GM19397 (cell line): ENCODE results near the gene PCP4.
"Not testable (repeated sequence)": the region's sequence is repeated elsewhere in the genome, so short reads cannot be mapped to it uniquely, and the experiment has no call there.

Source experiments
- ATAC-seq: cut with Tn5 transposase; IDR thresholded peaks from one replicate; pipeline ENCODE4 v1.9.1; 2021; ENCODE audit warnings: mild to moderate bottlenecking, moderate library complexity; ENCODE audit not compliant: unreplicated experiment

PCP4 gene

GRCh38 chr21:39863111-39863510, 4.1 kb upstream of the PCP4 start:
- ATAC-seq: no peak

GRCh38 chr21:39866093-39866492, 1.1 kb upstream of the PCP4 start:
- no peak for ATAC-seq

- ATAC-seq: no peak
Observed at GRCh38 chr21:39869141-39869818, 2.0 kb downstream of the PCP4 start.

- no peak for ATAC-seq
Observed at GRCh38 chr21:39873687-39874086, 6.4 kb downstream of the PCP4 start.

- ATAC-seq: no peak
Observed at GRCh38 chr21:39874206-39874605, 7.0 kb downstream of the PCP4 start.

GRCh38 chr21:39874759-39875158, 7.5 kb downstream of the PCP4 start:
- no peak for ATAC-seq

GRCh38 chr21:39881661-39882060, 14.4 kb downstream of the PCP4 start:
- no peak for ATAC-seq

GRCh38 chr21:39882151-39882838, 15.1 kb downstream of the PCP4 start:
- no peak for ATAC-seq

GRCh38 chr21:39882839-39883195, 15.6 kb downstream of the PCP4 start:
- ATAC-seq: no peak

GRCh38 chr21:39885119-39885848, 18.0 kb downstream of the PCP4 start:
- ATAC-seq: no peak

- ATAC-seq: no peak
Observed at GRCh38 chr21:39888848-39889247, 21.6 kb downstream of the PCP4 start.

GRCh38 chr21:39891111-39891510, 23.9 kb downstream of the PCP4 start:
- ATAC-seq: no peak

GRCh38 chr21:39891863-39892262, 24.6 kb downstream of the PCP4 start:
- not testable (repeated sequence) for ATAC-seq

GRCh38 chr21:39900491-39900890, 33.3 kb downstream of the PCP4 start:
- no peak for ATAC-seq

- ATAC-seq: no peak
Observed at GRCh38 chr21:39900911-39901310, 33.7 kb downstream of the PCP4 start.

GRCh38 chr21:39902986-39903385, 35.7 kb downstream of the PCP4 start:
- ATAC-seq: no peak

GRCh38 chr21:39904457-39904856, 37.2 kb downstream of the PCP4 start:
- no peak for ATAC-seq

GRCh38 chr21:39908265-39908923, 41.2 kb downstream of the PCP4 start:
- no peak for ATAC-seq

GRCh38 chr21:39911286-39912199, 44.3 kb downstream of the PCP4 start:
- no peak for ATAC-seq

GRCh38 chr21:39913706-39914305, 46.6 kb downstream of the PCP4 start:
- ATAC-seq: no peak
